Inflammatory macrophage (primary cell): ENCODE measurements around the gene KCNQ5.

Experiments used
- DNase-seq, 2 donors: peaks; one replicate each; pipeline ENCODE4 v3.0.0-alpha.2; 2020 to 2022

The KCNQ5 gene

GRCh38 chr6:72640615-72640930 is 18.7 kb downstream of the KCNQ5 start:
- no peak for DNase-seq

- DNase-seq = no peak
These were observed 20.6 kb downstream of the KCNQ5 start for GRCh38 chr6:72642435-72642834.

GRCh38 chr6:72643214-72643613 is 21.4 kb downstream of the KCNQ5 start:
- no peak for DNase-seq

- no peak for DNase-seq
These were observed 25.0 kb downstream of the KCNQ5 start for GRCh38 chr6:72646604-72647485.

GRCh38 chr6:72647489-72647888 is 25.6 kb downstream of the KCNQ5 start:
- no peak for DNase-seq

- no peak for DNase-seq
These were observed 27.4 kb downstream of the KCNQ5 start for GRCh38 chr6:72649032-72649984.

GRCh38 chr6:72650081-72650745 is 28.3 kb downstream of the KCNQ5 start:
- no peak for DNase-seq

- no peak for DNase-seq
These were observed 29.3 kb downstream of the KCNQ5 start for GRCh38 chr6:72651174-72651573.

GRCh38 chr6:72651967-72652956 is 30.4 kb downstream of the KCNQ5 start:
- DNase-seq = no peak

GRCh38 chr6:72653026-72653425 is 31.2 kb downstream of the KCNQ5 start:
- no peak for DNase-seq

- DNase-seq = no peak
These were observed 32.3 kb downstream of the KCNQ5 start for GRCh38 chr6:72654071-72654621.

GRCh38 chr6:72657407-72658197 is 35.7 kb downstream of the KCNQ5 start:
- DNase-seq = no peak

- no peak for DNase-seq
These were observed 37.9 kb downstream of the KCNQ5 start for GRCh38 chr6:72659754-72660153.

GRCh38 chr6:72661411-72661810 is 39.5 kb downstream of the KCNQ5 start:
- DNase-seq = no peak

- no peak for DNase-seq
These were observed 43.7 kb downstream of the KCNQ5 start for GRCh38 chr6:72665599-72665998.

GRCh38 chr6:72669324-72669723 is 47.5 kb downstream of the KCNQ5 start:
- DNase-seq = no peak

- no peak for DNase-seq
These were observed 51.0 kb downstream of the KCNQ5 start for GRCh38 chr6:72672906-72673305.

GRCh38 chr6:72674842-72675241 is 53.0 kb downstream of the KCNQ5 start:
- DNase-seq = no peak

- no peak for DNase-seq
These were observed 53.5 kb downstream of the KCNQ5 start for GRCh38 chr6:72675396-72675795.

- no peak for DNase-seq
These were observed 55.1 kb downstream of the KCNQ5 start for GRCh38 chr6:72676995-72677394.

- DNase-seq = no peak
These were observed 55.9 kb downstream of the KCNQ5 start for GRCh38 chr6:72677740-72678139.
